Measurements from ENCODE around the gene UTP25. TPM values are rescaled to one million over a fixed set of nuclear protein-coding genes. Genes with fewer than 3 reads are reported as not detected.

UTP25 gene
- total and polyA plus RNA-seq, 5 experiments from 2014 or later = 3.0 to 15.6 (median 5.6) TPM

GRCh38 chr1:209850342-209850979 is 22.7 kb downstream of the UTP25 start:
- POLR2A ChIA-PET = no interaction called here
- Mint-ChIP-seq H3K4me3 (no peak overlapping the region), H3K9me3 (no peaks in the 10 kb centered on the region), H3K4me1 (peaks cover 5 to 35% (median 13%) of the 10 kb centered on the region in 4 donors), H3K27ac (peak overlapping the region in 4 of 10 donors; percentile 28 to 90 (median 50)), H3K27me3 (no peaks in the 10 kb centered on the region), H3K36me3 (peaks cover 4 to 92% (median 27%) of the 10 kb centered on the region in 3 donors)
- DNase-seq (peak in 1 of 10 donors; percentile 11), ATAC-seq (no peak)

DNA sequence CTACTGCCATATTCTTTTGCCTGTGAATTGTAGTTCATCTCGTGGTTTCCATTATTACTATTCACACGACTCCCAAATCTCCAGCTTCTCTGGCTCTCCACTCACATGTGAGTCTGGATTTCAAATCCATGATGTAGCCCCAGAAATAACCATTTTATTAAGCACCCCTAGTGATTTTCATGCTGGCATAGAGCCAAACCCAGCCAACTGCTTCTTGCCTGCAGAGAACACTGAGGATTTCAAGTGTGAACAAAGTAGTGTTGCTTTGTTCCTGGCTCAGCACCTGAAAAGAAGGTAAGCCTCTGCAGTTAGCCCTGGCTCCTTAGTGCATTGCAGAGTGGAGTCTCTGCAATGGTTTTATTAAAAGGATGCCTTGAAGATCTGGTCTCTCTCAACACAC is 25.9 kb downstream of the UTP25 start:
- no peak for ATAC-seq
- H3K36me3 Mint-ChIP-seq = peaks cover 4 to 61% (median 18%) of the 10 kb centered on the region in 3 donors
- no peak for DNase-seq
- no peaks in the 10 kb centered on the region for H3K27me3 Mint-ChIP-seq
- H3K4me3 Mint-ChIP-seq = no peak overlapping the region
- no peaks in the 10 kb centered on the region for H3K9me3 Mint-ChIP-seq
- POLR2A ChIA-PET = no interaction called here
- peak overlapping the region in 4 of 10 donors; percentile 15 to 74 (median 48) for H3K27ac Mint-ChIP-seq
- peaks cover 2 to 20% (median 6%) of the 10 kb centered on the region in 4 donors for H3K4me1 Mint-ChIP-seq

DNA sequence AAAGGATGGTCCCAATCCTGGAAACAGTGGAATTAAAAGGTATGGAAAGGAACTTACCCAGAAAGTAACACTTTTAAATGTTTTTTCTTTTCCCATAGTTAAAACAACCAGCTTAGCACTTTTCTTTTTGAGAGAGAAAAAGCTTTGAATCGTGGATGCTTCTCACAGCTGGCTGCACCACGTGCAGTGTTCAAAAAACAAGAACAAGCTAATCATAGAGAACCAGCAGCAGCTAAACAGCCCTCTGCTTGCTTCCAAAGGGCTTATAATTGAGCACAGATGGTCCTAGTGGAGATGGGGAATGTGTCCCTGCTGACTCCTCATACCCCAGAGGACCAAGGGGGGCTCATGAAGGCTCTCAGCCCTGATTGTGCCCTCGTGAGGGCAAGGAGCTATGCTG is 26.4 kb downstream of the UTP25 start:
- H3K27ac Mint-ChIP-seq = peak overlapping the region in 2 of 10 donors; percentile 56 to 74
- ATAC-seq = no peak
- POLR2A ChIA-PET = no interaction called here

GRCh38 chr1:209855006-209855405 is 27.2 kb downstream of the UTP25 start:
- H3K27ac Mint-ChIP-seq = peak overlapping the region in 8 of 10 donors; percentile 20 to 89 (median 74)
- ATAC-seq (no peak), DNase-seq (no peak)
- no peaks in the 10 kb centered on the region for H3K27me3 Mint-ChIP-seq
- H3K36me3 Mint-ChIP-seq = peaks cover 4 to 51% (median 18%) of the 10 kb centered on the region in 3 donors
- no peaks in the 10 kb centered on the region for H3K9me3 Mint-ChIP-seq
- POLR2A ChIA-PET = no interaction called here
- no peak overlapping the region for H3K4me3 Mint-ChIP-seq
- peaks cover 2 to 18% (median 5%) of the 10 kb centered on the region in 4 donors for H3K4me1 Mint-ChIP-seq

More for the DNA sequence above, 26.4 kb downstream of the UTP25 start:
- peaks cover 2 to 20% (median 6%) of the 10 kb centered on the region in 4 donors for H3K4me1 Mint-ChIP-seq
- H3K27me3 Mint-ChIP-seq = no peaks in the 10 kb centered on the region
- DNase-seq = no peak
- no peak overlapping the region for H3K4me3 Mint-ChIP-seq
- H3K36me3 Mint-ChIP-seq = peaks cover 4 to 57% (median 18%) of the 10 kb centered on the region in 3 donors
- H3K9me3 Mint-ChIP-seq = no peaks in the 10 kb centered on the region

DNA sequence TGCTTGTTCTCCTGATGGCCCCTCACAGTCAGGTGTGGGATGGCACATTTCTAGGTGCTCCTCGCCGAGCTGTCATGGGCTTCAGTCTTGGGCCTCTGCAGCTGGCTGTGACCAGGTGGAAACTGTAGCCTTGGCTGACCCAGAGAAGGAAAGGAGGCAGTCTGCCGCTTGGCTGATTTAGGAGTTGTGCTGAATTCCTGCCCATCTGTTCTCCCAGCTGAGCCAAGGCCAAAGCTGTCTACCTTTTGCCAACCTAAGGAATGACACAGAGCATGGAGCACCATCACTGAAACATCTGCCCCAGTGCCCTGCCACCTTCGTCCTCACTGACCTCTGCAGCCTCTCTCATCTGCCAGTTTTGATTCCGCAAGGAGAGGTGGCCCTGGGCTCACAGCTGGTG is 27.9 kb downstream of the UTP25 start:
- H3K27ac Mint-ChIP-seq = peak overlapping the region in 3 of 10 donors; percentile 27 to 79 (median 74)
- H3K36me3 Mint-ChIP-seq = peaks cover 4 to 44% (median 18%) of the 10 kb centered on the region in 3 donors
- no peak overlapping the region for H3K4me3 Mint-ChIP-seq
- POLR2A ChIA-PET = no interaction called here
- peaks cover 0 to 13% (median 4%) of the 10 kb centered on the region in 4 donors for H3K4me1 Mint-ChIP-seq
- H3K27me3 Mint-ChIP-seq = no peaks in the 10 kb centered on the region
- ATAC-seq = no peak
- no peak for DNase-seq
- H3K9me3 Mint-ChIP-seq = no peaks in the 10 kb centered on the region

DNA sequence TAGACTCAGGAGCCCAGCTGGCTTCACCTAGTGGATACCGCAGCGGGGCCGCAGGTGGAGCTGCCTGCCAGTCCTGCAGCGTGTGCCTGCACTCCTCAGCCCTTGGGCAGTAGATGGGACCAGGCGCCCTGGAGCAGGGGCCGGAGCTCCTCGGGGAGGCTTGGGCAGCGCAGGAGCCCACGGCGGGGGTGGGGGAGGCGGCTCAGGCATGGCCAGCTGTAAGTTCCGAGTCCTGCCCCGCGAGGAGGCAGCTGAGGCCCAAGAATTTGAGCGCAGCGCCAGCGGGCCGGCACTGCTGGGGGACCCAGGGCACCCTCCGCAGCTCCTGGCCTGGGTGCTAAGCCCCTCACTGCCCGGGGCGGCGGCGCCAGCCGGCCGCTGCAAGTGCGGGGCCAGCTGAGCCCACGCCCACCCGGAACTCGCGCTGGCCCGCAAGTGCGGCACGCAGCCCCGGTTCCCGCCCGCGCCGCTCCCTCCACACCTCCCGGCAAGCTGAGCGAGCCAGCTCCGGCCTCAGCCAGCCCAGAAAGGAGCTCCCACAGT is 30.9 kb downstream of the UTP25 start:
- DNase-seq (no peak), ATAC-seq (no peak)
- Mint-ChIP-seq H3K4me1 (peaks cover 0 to 13% (median 4%) of the 10 kb centered on the region in 4 donors), H3K4me3 (no peak overlapping the region), H3K36me3 (peaks cover 2 to 14% (median 2%) of the 10 kb centered on the region in 3 donors), H3K9me3 (no peaks in the 10 kb centered on the region), H3K27me3 (peaks cover 0 to 27% (median 8%) of the 10 kb centered on the region in 5 donors), H3K27ac (no peak overlapping the region)
- POLR2A ChIA-PET = no interaction called here

GRCh38 chr1:209860293-209860881 is 32.6 kb downstream of the UTP25 start:
- Mint-ChIP-seq H3K4me1 (peaks cover 0 to 2% (median under 1%) of the 10 kb centered on the region in 4 donors), H3K9me3 (no peaks in the 10 kb centered on the region), H3K36me3 (no peaks in the 10 kb centered on the region), H3K27me3 (peaks cover 0 to 31% (median 10%) of the 10 kb centered on the region in 5 donors), H3K27ac (no peak overlapping the region), H3K4me3 (no peak overlapping the region)
- ATAC-seq (peak; percentile 86 to 91), DNase-seq (peak; percentile 39 to 84 (median 58))
- POLR2A ChIA-PET = interaction anchor here (0.6 kb wide), 1 partner anchor 30 kb away, joined by 5 read pairs; no protein-coding TSS in a partner anchor

DNA sequence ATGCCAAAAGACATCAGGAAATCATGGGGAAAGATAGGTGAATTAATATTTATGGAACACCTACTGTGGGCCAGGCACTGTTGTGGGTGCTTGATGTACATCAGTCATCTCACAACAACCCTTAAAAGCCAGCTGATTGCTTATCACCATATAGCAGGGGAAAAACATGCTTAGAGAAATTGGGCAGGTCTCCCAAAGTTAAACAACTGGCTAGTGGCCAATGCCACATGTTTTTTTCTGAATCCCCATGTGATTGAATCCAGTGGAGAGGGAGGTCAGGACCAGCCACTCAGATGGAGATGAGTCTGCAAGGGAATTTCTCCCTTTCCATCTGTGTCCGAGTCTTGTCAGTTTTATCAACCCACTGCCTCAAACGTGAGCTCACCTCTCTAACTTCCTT is 33.5 kb downstream of the UTP25 start:
- Mint-ChIP-seq H3K4me3 (no peak overlapping the region), H3K9me3 (peaks cover 0 to 4% (median 0%) of the 10 kb centered on the region in 9 donors), H3K4me1 (peaks cover 0 to 2% (median 0%) of the 10 kb centered on the region in 4 donors), H3K27me3 (peaks cover 0 to 31% (median 10%) of the 10 kb centered on the region in 5 donors), H3K27ac (no peak overlapping the region), H3K36me3 (peaks cover 0 to 4% (median 0%) of the 10 kb centered on the region in 3 donors)
- no peak for DNase-seq
- ATAC-seq = no peak
- POLR2A ChIA-PET = no interaction called here

DNA sequence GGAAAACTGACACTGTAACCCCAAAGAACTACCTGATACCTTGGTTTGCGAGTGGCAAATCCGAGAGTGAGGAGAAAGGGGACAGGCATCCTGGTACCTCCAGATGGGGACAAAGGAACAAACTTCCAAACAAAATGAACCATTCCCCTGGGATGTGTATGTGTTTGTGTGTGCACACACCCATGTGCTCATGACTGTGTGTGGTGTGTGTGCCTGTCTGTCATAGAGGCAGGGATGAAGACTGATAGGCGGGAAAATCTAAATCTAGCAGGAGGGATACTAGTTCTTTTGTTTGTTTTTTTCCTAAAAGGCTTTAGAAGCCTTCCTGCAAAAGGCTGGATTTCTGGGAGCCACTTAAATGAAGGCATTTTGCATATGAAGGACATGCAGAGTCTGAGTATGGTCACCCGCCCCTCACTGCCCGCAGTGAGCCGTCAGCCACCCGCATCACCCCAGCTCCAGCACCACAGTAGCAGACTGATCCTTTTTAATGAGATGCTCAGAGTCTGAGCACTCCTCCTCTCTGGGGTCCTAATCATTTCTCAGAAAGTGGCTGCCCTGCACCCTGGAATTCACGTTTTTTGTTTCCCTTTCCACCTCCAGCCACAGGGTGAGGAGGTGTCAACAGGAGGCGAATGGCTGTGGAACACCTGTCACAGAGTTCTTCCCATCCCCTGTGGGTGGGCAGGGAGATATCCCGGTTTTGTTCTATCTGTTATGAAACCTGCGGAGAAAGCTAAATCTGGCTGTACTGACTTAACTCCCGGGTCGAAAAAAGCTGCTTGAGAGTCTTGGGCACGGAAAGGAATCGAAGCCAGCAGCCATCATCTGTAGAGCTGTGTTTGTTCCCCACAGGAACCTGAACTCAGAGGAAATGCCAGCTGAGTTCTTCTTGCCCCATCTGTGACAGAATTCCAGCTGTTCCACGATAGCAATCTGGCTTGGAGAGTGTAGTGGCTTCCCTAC is 34.9 kb downstream of the UTP25 start:
- no peak for ATAC-seq
- H3K27me3 Mint-ChIP-seq = peaks cover 4 to 31% (median 12%) of the 10 kb centered on the region in 5 donors
- H3K4me3 Mint-ChIP-seq = no peak overlapping the region
- H3K9me3 Mint-ChIP-seq = peaks cover 0 to 18% (median 8%) of the 10 kb centered on the region in 9 donors
- peak overlapping the region in 1 of 10 donors; percentile 68 for H3K27ac Mint-ChIP-seq
- H3K36me3 Mint-ChIP-seq = peaks cover 0 to 9% (median 4%) of the 10 kb centered on the region in 3 donors
- DNase-seq = no peak
- POLR2A ChIA-PET = no interaction called here
- H3K4me1 Mint-ChIP-seq = peaks cover 0 to 2% (median 0%) of the 10 kb centered on the region in 4 donors

DNA sequence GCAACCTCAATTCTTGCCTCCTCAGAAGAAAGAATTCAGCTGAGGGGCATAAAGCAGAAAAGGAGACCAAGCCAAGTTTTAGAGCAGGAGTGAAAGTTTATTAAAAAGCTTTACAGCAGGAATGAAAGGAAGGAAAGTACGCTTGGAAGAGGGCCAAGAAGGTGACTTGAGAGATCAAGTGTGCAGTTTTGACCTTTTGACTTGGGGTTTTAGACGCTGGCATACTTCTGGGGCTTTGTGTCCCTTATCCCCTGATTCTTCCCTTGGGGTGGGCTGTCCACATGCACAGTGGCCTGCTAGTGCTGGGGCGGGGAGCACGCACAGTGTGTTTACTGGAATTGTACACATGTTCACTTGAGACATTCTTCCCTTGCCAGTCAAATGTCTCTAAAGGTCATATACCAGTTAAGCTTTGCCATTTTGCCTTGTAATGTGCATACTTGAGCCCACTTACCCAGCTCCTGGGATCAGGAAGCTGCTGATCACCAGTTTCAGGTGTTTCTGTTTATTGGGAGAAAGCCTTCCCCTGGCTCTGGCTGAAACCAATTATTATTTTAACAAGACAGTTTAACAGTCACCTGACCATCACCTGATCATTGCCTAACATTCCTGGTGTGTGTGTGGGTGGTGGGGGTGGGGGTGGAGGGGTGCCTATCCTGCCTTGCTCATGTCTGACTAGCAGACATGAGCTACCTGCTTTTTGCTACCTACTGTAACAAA is 36.2 kb downstream of the UTP25 start:
- no peak overlapping the region for H3K4me3 Mint-ChIP-seq
- peaks cover 0 to 2% (median 0%) of the 10 kb centered on the region in 4 donors for H3K4me1 Mint-ChIP-seq
- POLR2A ChIA-PET = no interaction called here
- peaks cover 9 to 41% (median 17%) of the 10 kb centered on the region in 5 donors for H3K27me3 Mint-ChIP-seq
- peaks cover 0 to 24% (median 8%) of the 10 kb centered on the region in 9 donors for H3K9me3 Mint-ChIP-seq
- peaks cover 0 to 9% (median 4%) of the 10 kb centered on the region in 3 donors for H3K36me3 Mint-ChIP-seq
- H3K27ac Mint-ChIP-seq = no peak overlapping the region
- ATAC-seq = no peak
- DNase-seq = no peak

DNA sequence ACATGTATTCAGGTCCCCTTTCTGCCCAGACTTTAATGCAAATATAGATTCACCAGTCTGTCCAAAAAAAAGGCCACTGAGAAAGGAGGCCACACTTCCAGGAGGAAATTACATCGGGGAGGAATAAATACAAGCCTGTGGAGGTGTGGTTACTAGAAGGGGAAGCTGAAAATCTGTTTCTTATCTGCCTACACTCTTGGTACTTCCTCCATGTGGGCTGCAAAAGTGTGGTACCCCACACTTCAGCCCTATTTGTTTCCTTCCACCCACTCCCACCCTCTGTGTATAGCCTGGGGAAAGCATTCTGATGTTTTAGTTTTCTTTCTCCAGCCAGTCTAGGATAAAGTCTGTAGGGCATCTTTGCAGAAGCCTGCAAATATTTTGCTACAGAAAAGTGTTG is 38.4 kb downstream of the UTP25 start:
- Mint-ChIP-seq H3K4me1 (no peaks in the 10 kb centered on the region), H3K27ac (no peak overlapping the region), H3K36me3 (peaks cover 0 to 9% (median 4%) of the 10 kb centered on the region in 3 donors), H3K4me3 (no peak overlapping the region), H3K9me3 (peaks cover 0 to 24% (median 8%) of the 10 kb centered on the region in 9 donors), H3K27me3 (peaks cover 18 to 54% (median 19%) of the 10 kb centered on the region in 5 donors)
- DNase-seq = no peak
- ATAC-seq = no peak
- POLR2A ChIA-PET = no interaction called here

Data from naive thymus-derived CD8-positive, alpha-beta T cell (primary cell).